ENCODE data around the gene LRIG1.

- TF ChIP-seq POLR2AphosphoS5 (IDR thresholded peaks at IDR 0.05; ENCODE audit: low read length) (no peak), SMC3 (IDR thresholded peaks at IDR 0.05; ENCODE audit: borderline replicate concordance, low read length) (no peak)
Observed at GRCh38 chr3:66382142-66382541, 118.7 kb downstream of the LRIG1 start.
